HG03039 (cell line): ENCODE data around the gene OR2K2.
"Not testable (repeated sequence)": the region's sequence is repeated elsewhere in the genome, so short reads cannot be mapped to it uniquely, and the experiment has no call there.

Experiments used
- ATAC-seq: cut with Tn5 transposase; IDR thresholded peaks from one replicate; pipeline ENCODE4 v1.9.1; 2021; ENCODE audit warnings: mild to moderate bottlenecking, moderate library complexity; ENCODE audit not compliant: unreplicated experiment

The OR2K2 gene, protein sequence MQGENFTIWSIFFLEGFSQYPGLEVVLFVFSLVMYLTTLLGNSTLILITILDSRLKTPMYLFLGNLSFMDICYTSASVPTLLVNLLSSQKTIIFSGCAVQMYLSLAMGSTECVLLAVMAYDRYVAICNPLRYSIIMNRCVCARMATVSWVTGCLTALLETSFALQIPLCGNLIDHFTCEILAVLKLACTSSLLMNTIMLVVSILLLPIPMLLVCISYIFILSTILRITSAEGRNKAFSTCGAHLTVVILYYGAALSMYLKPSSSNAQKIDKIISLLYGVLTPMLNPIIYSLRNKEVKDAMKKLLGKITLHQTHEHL

GRCh38 chr9:111330124-111330523, at the start of gene OR2K2:
OR2K2 (minus strand) TSS chr9:111330224; CDS start chr9:111328433, 1,791 bp downstream.
- ATAC-seq, result no peak

GRCh38 chr9:111375817-111376564, 46.0 kb upstream of the OR2K2 start:
- ATAC-seq, result no peak

DNA sequence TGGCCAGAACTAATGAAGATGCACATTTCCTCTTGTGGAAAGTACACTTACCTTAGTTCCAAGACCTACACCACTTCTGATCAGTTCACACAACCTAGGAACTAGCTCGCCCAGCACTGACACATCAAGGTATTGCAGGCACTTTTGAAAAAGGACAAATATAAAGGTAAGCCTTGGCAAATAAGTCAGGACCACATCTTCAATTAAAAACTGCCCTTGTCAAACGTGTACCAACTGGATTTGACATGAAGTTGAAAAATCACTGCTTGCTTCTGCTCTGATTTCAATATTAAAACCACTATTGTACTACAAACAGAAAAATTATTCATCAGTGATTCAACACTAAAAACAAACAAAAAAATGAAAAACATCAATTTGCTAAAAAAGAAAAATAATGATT, 45.0 kb upstream of the OR2K2 start:
- ATAC-seq, result no peak

GRCh38 chr9:111372297-111372696, 42.3 kb upstream of the OR2K2 start:
- ATAC-seq, result no peak

DNA sequence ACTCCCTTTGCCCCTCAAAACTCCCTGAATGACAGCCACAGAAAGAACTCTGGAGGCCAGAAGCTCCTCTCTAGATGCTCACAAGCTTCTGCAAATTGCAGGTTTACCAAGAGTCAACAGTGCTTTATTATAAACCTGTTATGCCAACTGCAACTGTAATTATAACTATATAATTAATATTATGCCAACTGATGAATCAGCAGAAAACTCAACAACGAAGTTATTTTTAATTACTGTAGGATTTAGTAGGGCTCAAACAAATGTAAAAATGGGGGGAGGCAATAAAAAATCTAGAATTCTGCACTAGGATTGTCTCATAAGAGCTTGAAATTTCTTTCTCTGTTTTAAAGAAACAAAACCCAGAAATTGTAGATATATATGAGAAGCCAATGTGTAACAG, 37.0 kb upstream of the OR2K2 start:
- no peak for ATAC-seq

DNA sequence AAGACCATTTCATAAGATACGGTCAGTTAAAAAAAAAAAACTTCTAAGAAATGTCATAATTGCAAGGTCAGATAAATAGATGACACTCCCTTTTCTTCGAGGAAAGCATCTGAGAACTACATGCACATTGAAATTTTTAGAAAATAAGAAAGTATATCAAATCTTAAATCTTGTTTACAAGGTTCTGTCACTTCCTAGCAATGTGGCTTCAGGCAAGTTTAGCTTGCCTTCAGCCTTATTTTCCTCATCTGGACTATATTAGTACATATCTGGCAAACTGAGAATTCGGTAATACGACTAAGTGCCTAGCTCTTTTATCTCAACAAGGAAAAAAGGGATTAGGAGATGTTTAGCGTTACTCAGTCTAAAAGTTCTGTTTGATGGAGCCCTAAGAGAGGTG, 32.5 kb upstream of the OR2K2 start:
- ATAC-seq, result no peak

- no peak for ATAC-seq
Measured at GRCh38 chr9:111360881-111361280, 30.9 kb upstream of the OR2K2 start.

- ATAC-seq, result no peak
Measured at GRCh38 chr9:111356481-111357244, 26.6 kb upstream of the OR2K2 start.

- no peak for ATAC-seq
Measured at GRCh38 chr9:111352545-111352944, 22.5 kb upstream of the OR2K2 start.

- ATAC-seq, result no peak
Measured at GRCh38 chr9:111350556-111350955, 20.5 kb upstream of the OR2K2 start.

DNA sequence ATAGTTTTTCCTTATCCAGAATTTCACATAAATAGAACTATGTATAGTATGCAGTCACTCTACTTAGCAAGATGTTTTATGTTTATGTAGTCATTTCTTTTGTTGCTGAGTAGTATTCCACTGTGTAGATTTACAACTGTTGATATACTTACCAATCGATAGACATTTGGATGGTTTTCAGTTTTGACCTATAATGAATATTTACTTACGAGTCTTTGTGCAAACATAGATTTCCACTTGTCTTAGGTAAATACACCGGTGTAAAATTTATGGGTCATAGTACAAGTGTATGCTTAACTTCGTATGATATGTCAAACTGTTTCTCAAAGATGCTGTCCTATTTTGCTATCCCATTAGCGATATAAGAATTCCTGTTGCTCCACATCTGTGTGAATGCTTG, 19.7 kb upstream of the OR2K2 start:
- no peak for ATAC-seq

GRCh38 chr9:111348821-111349271, 18.8 kb upstream of the OR2K2 start:
- no peak for ATAC-seq

GRCh38 chr9:111334318-111334863, 4.4 kb upstream of the OR2K2 start:
- ATAC-seq, result not testable (repeated sequence)

DNA sequence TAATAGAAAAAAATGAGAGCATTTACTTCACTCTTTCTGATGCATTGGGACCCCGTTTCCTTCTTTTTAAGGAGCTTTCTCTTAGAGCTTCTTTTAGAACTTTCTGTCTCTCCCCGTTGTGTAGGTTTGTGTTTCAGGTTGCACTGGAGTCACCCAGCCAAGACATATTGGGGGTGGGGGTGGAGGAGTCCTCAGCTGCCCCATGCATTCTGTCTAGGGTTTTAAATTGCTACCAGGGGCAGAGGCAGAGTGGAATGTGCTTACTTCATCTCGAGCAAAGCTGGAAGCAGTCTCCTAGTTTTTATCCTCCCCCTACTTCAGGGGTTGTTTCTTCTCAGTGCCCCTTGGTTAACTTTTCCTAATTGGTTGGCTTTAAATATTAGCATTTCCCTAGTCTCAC, 9.4 kb downstream of the OR2K2 start:
- ATAC-seq, result no peak

DNA sequence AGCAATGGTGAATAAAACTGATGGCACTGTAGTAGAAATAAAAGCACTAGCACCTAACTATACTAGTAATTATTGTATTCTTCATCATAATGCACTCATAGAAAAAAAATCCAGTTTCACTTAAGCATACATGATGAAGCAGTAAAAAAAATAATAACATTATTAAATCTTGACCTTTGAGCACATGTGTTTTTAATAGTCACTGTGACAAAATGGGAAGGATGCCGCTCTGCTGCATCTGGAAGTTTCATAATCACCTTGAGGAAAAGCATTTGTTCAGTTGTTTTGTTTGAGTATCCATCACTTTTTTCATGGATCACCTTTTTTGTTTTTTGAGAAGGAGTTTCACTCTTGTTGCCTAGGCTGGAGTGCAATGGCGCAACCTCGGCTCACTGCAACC, 13.2 kb downstream of the OR2K2 start:
- no peak for ATAC-seq

DNA sequence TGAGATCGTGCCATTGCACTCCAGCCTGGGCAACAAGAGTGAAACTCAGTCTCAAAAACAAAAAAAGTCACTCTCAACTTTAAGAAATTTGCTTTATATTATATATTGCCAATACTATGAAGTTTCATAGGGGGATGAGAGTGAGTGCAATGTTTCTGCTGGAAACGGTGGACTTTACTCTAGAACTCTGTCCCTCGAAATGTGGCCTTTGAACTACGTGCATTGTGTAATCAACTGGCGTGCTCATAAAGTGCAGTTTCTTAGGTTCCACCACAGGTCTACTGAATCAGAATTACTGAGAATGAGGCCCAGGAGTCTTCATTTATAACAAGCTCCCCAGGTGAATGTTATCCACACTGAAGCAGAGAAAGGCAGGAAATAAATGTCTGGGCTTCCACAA, 24.1 kb downstream of the OR2K2 start:
- ATAC-seq, result no peak

GRCh38 chr9:111304000-111304399, 26.0 kb downstream of the OR2K2 start:
- ATAC-seq, result not testable (repeated sequence)

GRCh38 chr9:111301195-111301594, 28.8 kb downstream of the OR2K2 start:
- ATAC-seq, result no peak

DNA sequence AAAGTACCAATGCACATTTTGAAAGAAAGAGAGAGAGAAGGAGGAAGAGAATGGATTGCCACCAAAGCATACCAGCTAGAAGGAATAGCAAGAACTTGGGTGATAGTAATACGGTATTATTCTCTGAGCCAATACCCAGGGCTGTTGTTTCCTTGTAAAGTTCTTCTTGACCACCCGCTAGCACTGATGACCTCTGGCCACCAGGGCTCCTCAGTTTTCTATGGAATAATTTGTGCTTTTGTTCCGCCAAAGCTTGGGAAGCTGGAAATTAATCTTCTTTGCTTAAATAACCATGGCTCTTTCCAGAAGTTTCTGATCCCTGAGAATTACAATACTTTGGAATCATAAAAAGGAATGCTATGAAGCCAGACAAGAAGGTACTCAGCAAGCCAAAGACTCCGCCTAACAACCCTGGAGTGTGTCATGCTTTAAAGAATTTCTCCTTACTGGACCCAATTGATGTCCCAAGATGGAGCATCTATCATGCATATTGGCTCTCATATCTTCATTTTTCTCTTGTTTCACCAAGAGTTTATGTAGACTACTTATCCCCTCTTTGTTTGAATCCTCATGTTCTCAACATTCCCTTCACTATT, 29.8 kb downstream of the OR2K2 start:
- no peak for ATAC-seq

DNA sequence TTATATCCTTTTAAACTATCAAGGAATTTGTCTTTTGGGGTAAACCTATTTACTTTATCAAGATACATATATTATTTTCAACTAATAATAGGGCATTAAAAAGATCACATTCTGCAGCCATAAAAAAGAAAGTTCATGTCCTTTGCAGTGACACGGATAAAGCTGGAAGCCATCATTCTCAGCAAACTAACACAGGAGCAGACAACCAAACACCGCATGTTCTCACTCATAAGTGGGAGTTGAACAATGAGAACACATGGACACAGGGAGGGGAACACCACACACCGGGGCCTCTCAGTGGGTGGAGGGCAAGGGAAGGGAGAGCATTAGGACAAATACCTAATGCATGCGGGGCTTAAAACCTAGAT, 30.4 kb downstream of the OR2K2 start:
- not testable (repeated sequence) for ATAC-seq
